H1 (cell line): ENCODE measurements around the gene MBOAT2. TPM values are rescaled to one million over a fixed set of nuclear protein-coding genes. Genes with fewer than 3 reads are reported as not detected.

Source experiments
- CTCF ChIA-PET: fragments of 300-600 bp; sonication (Branson Sonifier 250); formaldehyde crosslinking; loops from one replicate; lab custom pipeline; 2021; ENCODE audit not compliant: partially characterized antibody; lab: Charles Lee
- POLR2A ChIA-PET: fragments of 300-600 bp; sonication (Branson Sonifier 250); formaldehyde crosslinking; loops from one replicate; lab custom pipeline; 2021; ENCODE audit warnings: inconsistent platforms; ENCODE audit not compliant: partially characterized antibody; lab: Charles Lee
- DNase-seq, 2 experiments: peaks; one replicate each; pipeline versions ENCODE4 v3.0.0 to v3.0.0-alpha.2; 2010 to 2022; ENCODE audit warnings: low spot score in 2 of 2, low read depth in 1 of 2, mixed read lengths in 1 of 2
- FAIRE-seq: peaks from 2 replicates; lab custom pipeline; 2011; peaks lifted over from hg19 to GRCh38; lab: Jason Lieb, UNC
- H2AFZ ChIP-seq: 2 replicates; pipeline ENCODE4 v1.8.1; 2012; ENCODE audit warnings: low read length, inconsistent platforms
- H2AK5ac ChIP-seq: 2 replicates; pipeline ENCODE4 v1.6.1; 2013; ENCODE audit warnings: low read depth, low read length
- H2BK120ac ChIP-seq: replicated peaks from 2 replicates; pipeline ENCODE3; 2013; ENCODE audit warnings: low read depth, low read length, inconsistent platforms
- H2BK12ac ChIP-seq: 2 replicates; pipeline ENCODE4 v1.6.1; 2013; ENCODE audit warnings: low read depth, low read length
- H2BK15ac ChIP-seq: 2 replicates; pipeline ENCODE4 v1.6.1; 2013; ENCODE audit warnings: low read length
- H2BK20ac ChIP-seq: 2 replicates; pipeline ENCODE4 v1.6.1; 2013; ENCODE audit warnings: low read length
- H2BK5ac ChIP-seq: 2 replicates; pipeline ENCODE4 v1.6.1; 2013; ENCODE audit warnings: low read depth, low read length
- H3K14ac ChIP-seq: 2 replicates; pipeline ENCODE4 v1.6.1; 2013; ENCODE audit warnings: inconsistent platforms; ENCODE audit not compliant: insufficient read length
- H3K18ac ChIP-seq: 2 replicates; pipeline ENCODE4 v1.6.1; 2013; ENCODE audit warnings: low read length; ENCODE audit errors: extremely low read depth
- H3K23ac ChIP-seq: 2 replicates; pipeline ENCODE4 v1.6.1; 2013; ENCODE audit warnings: inconsistent platforms; ENCODE audit not compliant: insufficient read length
- H3K23me2 ChIP-seq: 2 replicates; pipeline ENCODE4 v1.6.1; 2013; ENCODE audit warnings: low read depth, low read length
- H3K27ac ChIP-seq: 2 replicates; pipeline ENCODE4 v1.6.1; 2011; ENCODE audit warnings: low read depth, low read length, inconsistent platforms
- H3K27me3 ChIP-seq, 4 experiments: replicated peaks in 1 of 4; 1 replicate in 1 of 4; 2 replicates in 3 of 4; pipeline versions ENCODE4 v1.6.1 to v1.8.1; 2011 to 2013; ENCODE audit warnings: low read length in 3 of 4, mild to moderate bottlenecking in 3 of 4, inconsistent platforms in 2 of 4, mixed read lengths in 2 of 4, moderate library complexity in 1 of 4; ENCODE audit not compliant: control insufficient read depth in 3 of 4, insufficient read depth in 3 of 4; ENCODE audit errors: extremely low read depth in 1 of 4
- H3K36me3 ChIP-seq, 4 experiments: 2 replicates each; pipeline versions ENCODE4 v1.6.1 to v1.8.1; 2011 to 2013; ENCODE audit warnings: mild to moderate bottlenecking in 4 of 4, low read length in 3 of 4, moderate library complexity in 2 of 4, control low read depth in 1 of 4, inconsistent platforms in 1 of 4; ENCODE audit not compliant: insufficient read depth in 4 of 4, control insufficient read depth in 2 of 4
- H3K4ac ChIP-seq: replicated peaks from 2 replicates; pipeline ENCODE3; 2013; ENCODE audit warnings: low read length, low read depth, mixed read lengths, inconsistent platforms; ENCODE audit not compliant: insufficient read length
- H3K4me1 ChIP-seq, 4 experiments: replicated peaks in 1 of 4; 1 replicate in 1 of 4; 2 replicates in 3 of 4; pipeline versions ENCODE4 v1.6.1 to v1.8.1; 2011 to 2013; ENCODE audit warnings: low read length in 3 of 4, inconsistent platforms in 2 of 4, mixed read lengths in 1 of 4; ENCODE audit not compliant: insufficient read depth in 4 of 4, control insufficient read depth in 3 of 4
- H3K4me2 ChIP-seq, 2 experiments: 2 replicates each; pipeline versions ENCODE4 v1.6.1 to v1.8.1; 2011 to 2013; ENCODE audit warnings: low read depth in 2 of 2, low read length in 2 of 2, control low read depth in 1 of 2, inconsistent platforms in 1 of 2, mild to moderate bottlenecking in 1 of 2; ENCODE audit not compliant: insufficient read depth in 1 of 2
- H3K4me3 ChIP-seq, 4 experiments: fragments of 200-600, 300-600 bp in 1 of 4; sonication (generic), shearing (Covaris generic), sonication (Bioruptor Twin) in 1 of 4; 2 replicates each; pipeline versions ENCODE4 v1.5.1 to v1.8.1; 2011 to 2016; ENCODE audit warnings: low read length in 4 of 4, low read depth in 3 of 4, control low read depth in 2 of 4, inconsistent platforms in 2 of 4, mild to moderate bottlenecking in 2 of 4, mixed read lengths in 1 of 4, moderate library complexity in 1 of 4; ENCODE audit not compliant: insufficient read depth in 2 of 4; ENCODE audit errors: extremely low read depth in 1 of 4
- H3K56ac ChIP-seq: replicated peaks from 2 replicates; pipeline ENCODE3; 2013; ENCODE audit warnings: low read depth, mild to moderate bottlenecking, mixed read lengths, low read length, inconsistent platforms; ENCODE audit not compliant: insufficient read length
- H3K79me1 ChIP-seq: 2 replicates; pipeline ENCODE4 v1.6.1; 2013; ENCODE audit warnings: low read depth, low read length, control low read depth
- H3K79me2 ChIP-seq, 2 experiments: 2 replicates each; pipeline versions ENCODE4 v1.6.1 to v1.8.1; 2012 to 2013; ENCODE audit warnings: low read length in 2 of 2, mild to moderate bottlenecking in 2 of 2, inconsistent platforms in 1 of 2; ENCODE audit not compliant: insufficient read depth in 2 of 2, control insufficient read depth in 1 of 2
- H3K9ac ChIP-seq, 4 experiments: replicated peaks in 1 of 4; 1 replicate in 1 of 4; 2 replicates in 3 of 4; pipeline versions ENCODE4 v1.6.1 to v1.8.1; 2011 to 2013; ENCODE audit warnings: low read depth in 3 of 4, low read length in 3 of 4, control low read depth in 2 of 4, mild to moderate bottlenecking in 2 of 4, moderate library complexity in 2 of 4, inconsistent platforms in 1 of 4; ENCODE audit errors: extremely low read depth in 1 of 4
- H3K9me3 ChIP-seq, 2 experiments: 2 replicates each; pipeline versions ENCODE4 v1.6.1 to v1.8.1; 2012 to 2013; ENCODE audit warnings: mild to moderate bottlenecking in 2 of 2, moderate library complexity in 2 of 2, control low read depth in 1 of 2, inconsistent platforms in 1 of 2, low read depth in 1 of 2, low read length in 1 of 2, mixed read lengths in 1 of 2; ENCODE audit not compliant: insufficient read depth in 2 of 2
- H4K20me1 ChIP-seq, 2 experiments: replicated peaks in 1 of 2; 2 replicates each; pipeline versions ENCODE3 to v1.8.1; 2011 to 2013; ENCODE audit warnings: inconsistent platforms in 2 of 2, low read length in 2 of 2, mild to moderate bottlenecking in 1 of 2; ENCODE audit not compliant: insufficient read depth in 2 of 2, control insufficient read depth in 1 of 2
- H4K5ac ChIP-seq: 2 replicates; pipeline ENCODE4 v1.6.1; 2013; ENCODE audit warnings: low read length, low read depth, mixed read lengths, inconsistent platforms; ENCODE audit not compliant: insufficient read length
- H4K8ac ChIP-seq: 2 replicates; pipeline ENCODE4 v1.8.0; 2013; ENCODE audit warnings: mild to moderate bottlenecking, moderate library complexity, low read length, inconsistent platforms; ENCODE audit not compliant: insufficient read depth; ENCODE audit errors: extremely low read depth
- H4K91ac ChIP-seq: replicated peaks from 2 replicates; pipeline ENCODE3; 2013; ENCODE audit warnings: low read length, mixed read lengths, inconsistent platforms; ENCODE audit not compliant: insufficient read length
- BACH1 ChIP-seq: IDR thresholded peaks from 2 replicates; pipeline ENCODE4 v1.6.1; 2012; ENCODE audit warnings: low read length, improper control_type of control experiment
- CTCF ChIP-seq, 3 experiments: IDR thresholded peaks; 1 replicate in 2 of 3; 2 replicates in 1 of 3; pipeline versions ENCODE4 v1.5.1 to v1.6.1; 2011; ENCODE audit warnings: low read length in 3 of 3, mild to moderate bottlenecking in 3 of 3, inconsistent platforms in 2 of 3, low read depth in 1 of 3, moderate library complexity in 1 of 3; ENCODE audit not compliant: insufficient read depth in 1 of 3; ENCODE audit errors: control extremely low read depth in 1 of 3
- EZH2 ChIP-seq: fragments of 200-600 bp; sonication (generic); IDR thresholded peaks from 2 replicates; pipeline ENCODE4 v1.7.1; 2012; ENCODE audit warnings: low read depth, mild to moderate bottlenecking, moderate library complexity, low read length, inconsistent platforms; ENCODE audit not compliant: severe bottlenecking
- JUND ChIP-seq: IDR thresholded peaks from 2 replicates; pipeline ENCODE4 v1.6.1; 2011; ENCODE audit warnings: mild to moderate bottlenecking, improper control_type of control experiment, low read length
- POU5F1 ChIP-seq: IDR thresholded peaks from 2 replicates; pipeline ENCODE4 v1.6.1; 2011; ENCODE audit warnings: low read depth, mild to moderate bottlenecking, low read length, moderate library complexity
- RAD21 ChIP-seq, 2 experiments: IDR thresholded peaks in 1 of 2; conservative IDR thresholded peaks in 1 of 2; 2 replicates each; pipeline ENCODE4 v1.6.1; 2011; ENCODE audit warnings: low read depth in 2 of 2, low read length in 2 of 2, improper control_type of control experiment in 1 of 2, inconsistent platforms in 1 of 2, mild to moderate bottlenecking in 1 of 2, moderate library complexity in 1 of 2
- SIRT6 ChIP-seq: IDR thresholded peaks from one replicate; pipeline ENCODE4 v1.7.1; 2012; ENCODE audit warnings: low read length, inconsistent platforms
- SP1 ChIP-seq: IDR thresholded peaks from 2 replicates; pipeline ENCODE4 v1.6.1; 2011; ENCODE audit warnings: low read depth, low read length
- SP2 ChIP-seq: IDR thresholded peaks from 2 replicates; pipeline ENCODE4 v1.6.1; 2012; ENCODE audit warnings: mild to moderate bottlenecking, low read length, inconsistent platforms
- SP4 ChIP-seq: IDR thresholded peaks from 2 replicates; pipeline ENCODE4 v1.6.1; 2012; ENCODE audit warnings: low read length, inconsistent platforms
- TCF12 ChIP-seq: IDR thresholded peaks from 2 replicates; pipeline ENCODE4 v1.6.1; 2011; ENCODE audit warnings: low read depth, mild to moderate bottlenecking, low read length
- YY1 ChIP-seq: IDR thresholded peaks from 2 replicates; pipeline ENCODE4 v1.6.1; 2011; ENCODE audit warnings: low read depth, mild to moderate bottlenecking, low read length
- ZNF274 ChIP-seq: IDR thresholded peaks from 2 replicates; pipeline ENCODE4 v1.7.0; 2012; ENCODE audit warnings: low read length, borderline replicate concordance; ENCODE audit errors: extremely low read depth
- WGBS, 2 experiments: shearing (Covaris generic) in 1 of 2; methylation state at CpG; one replicate each; pipeline versions ENCODE4 v1.1.6 to v1.1.7; 2013 to 2015; ENCODE audit warnings: low lambda C conversion rate in 2 of 2, mixed read lengths in 2 of 2, inconsistent platforms in 1 of 2, low coverage in 1 of 2, missing lambda C conversion rate in 1 of 2; ENCODE audit not compliant: insufficient replicate concordance in 2 of 2, insufficient coverage in 1 of 2, insufficient read length in 1 of 2; ENCODE audit errors: extremely low coverage in 1 of 2, missing lambda C conversion rate in 1 of 2; 5-methylcytosine and 5-hydroxymethylcytosine counted together
- polyA plus RNA-seq, 7 experiments: library from polyadenylated mRNA; depleted of rRNA in 3 of 7; stranded (reverse) in 5 of 7; unstranded in 2 of 7; fragments of >200 nt in 5 of 7; fragments of 200-250 nt in 2 of 7; gene quantifications; 1 replicate in 5 of 7; 2 replicates in 1 of 7; 4 replicates in 1 of 7; pipeline versions ENCODE4 v1.2.1 to v1.2.3, GENCODE V29; 2011 to 2013; ENCODE audit warnings: missing spikeins in 2 of 7, mixed read lengths in 2 of 7
- total RNA-seq: library from RNA; stranded (reverse); fragmentation: NEBNext Ultra II Directional; extraction: Animal tissue kit (Norgen Biotek cat#: 25700); gene quantifications from 2 replicates; pipeline ENCODE4 v1.2.1, GENCODE V29; 2021

Gene MBOAT2
- total and polyA plus RNA-seq, 2 of the 8 experiments (the other 6 are each of a cell fraction or from before 2014, with no cell fraction given): 11.2 to 23.4 TPM

- Histone ChIP-seq H2BK20ac (no peak overlapping the region), H3K9me3 (no peaks in the 10 kb centered on the region), H2BK5ac (no peak overlapping the region), H3K4me1 (peaks cover 3 to 7% (median 6%) of the 10 kb centered on the region in 4 experiments; a peak in 6 of 7 replicates), H4K8ac (no peak overlapping the region), H4K20me1 (peaks cover 2 to 8% of the 10 kb centered on the region in 2 experiments), H3K4me2 (no peak overlapping the region), H3K14ac (no peak overlapping the region), H2AFZ (no peak overlapping the region), H2AK5ac (no peak overlapping the region; the same call in 1 of the 2 replicates), H3K4me3 (no peak overlapping the region), H3K23ac (no peak overlapping the region), H3K23me2 (no peaks in the 10 kb centered on the region), H3K79me1 (peaks cover 3% of the 10 kb centered on the region; the same call in 1 of the 2 replicates), H3K27ac (no peak overlapping the region), H3K4ac (no peak overlapping the region), H3K18ac (no peak overlapping the region), H3K56ac (no peak overlapping the region), H3K79me2 (peaks cover 6 to 79% of the 10 kb centered on the region in 2 experiments), H3K27me3 (no peaks in the 10 kb centered on the region), H2BK12ac (no peak overlapping the region), H2BK120ac (no peak overlapping the region), H4K5ac (no peak overlapping the region), H4K91ac (no peak overlapping the region), H2BK15ac (no peak overlapping the region), H3K36me3 (no peaks in the 10 kb centered on the region), H3K9ac (no peak overlapping the region)
- POLR2A ChIA-PET: no interaction called here
- DNase-seq (no peak), FAIRE-seq (no peak)
- CTCF ChIA-PET: interaction anchor here (0.8 to 1.4 kb wide), 4 partner anchors 8 to 114 kb away, joined by 3 to 7 read pairs (median 3); no protein-coding TSS in a partner anchor
- 86% methylated on average over 5 of the region's 5 CpGs; no CpG with 5 or more reads in 1 of the 2 experiments for WGBS, 2 experiments
- no peak for TF ChIP-seq ZNF274
- no peak for TF ChIP-seq CTCF (IDR thresholded peaks at IDR 0.05; ENCODE audit: control extremely low read depth in 1 of 3, insufficient read depth in 1 of 3, low read depth in 1 of 3, low read length in 3 of 3)
- no peak for TF ChIP-seq BACH1
- TF ChIP-seq POU5F1: no peak
- no peak for TF ChIP-seq SP4
- no peak for TF ChIP-seq EZH2
- TF ChIP-seq SIRT6: no peak
- TF ChIP-seq TCF12: no peak
- no peak for TF ChIP-seq RAD21 (IDR thresholded peaks at IDR 0.05 in 1 of 2, conservative IDR thresholded peaks at IDR 0.05 in 1 of 2; ENCODE audit: low read depth in 2 of 2, low read length in 2 of 2)
- TF ChIP-seq SP2: no peak
- TF ChIP-seq JUND: no peak
- TF ChIP-seq SP1: no peak
- TF ChIP-seq YY1: no peak
Observed at GRCh38 chr2:8997108-8997507, 6.4 kb downstream of the MBOAT2 start.
